HG02870 (cell line): Measurements from ENCODE around the gene CCDC181.
A peak's percentile ranks its signal among the peaks of the same experiment; 100 is the strongest.
"Not testable (repeated sequence)": the region's sequence is repeated elsewhere in the genome, so short reads cannot be mapped to it uniquely, and the experiment has no call there.

Source experiments
- ATAC-seq: cut with Tn5 transposase; IDR thresholded peaks from one replicate; pipeline ENCODE4 v1.9.1; 2021; ENCODE audit warnings: mild to moderate bottlenecking, moderate library complexity; ENCODE audit not compliant: unreplicated experiment

Gene CCDC181

GRCh38 chr1:169427081-169427641, at the start of gene CCDC181:
CCDC181 (minus strand) TSS chr1:169427474; CDS start chr1:169424927, 2,547 bp downstream.
- ATAC-seq: peak; percentile 95

GRCh38 chr1:169475806-169476387, 48.6 kb upstream of the CCDC181 start:
- ATAC-seq: no peak

- no peak for ATAC-seq
Measured at GRCh38 chr1:169474302-169474995, 47.2 kb upstream of the CCDC181 start.

- ATAC-seq: no peak
Measured at GRCh38 chr1:169473347-169473746, 46.1 kb upstream of the CCDC181 start.

GRCh38 chr1:169472738-169473137, 45.5 kb upstream of the CCDC181 start:
- no peak for ATAC-seq

- no peak for ATAC-seq
Measured at GRCh38 chr1:169468982-169469381, 41.7 kb upstream of the CCDC181 start.

GRCh38 chr1:169466259-169467230, 39.3 kb upstream of the CCDC181 start:
- ATAC-seq: no peak

- ATAC-seq: no peak
Measured at GRCh38 chr1:169465281-169465680, 38.0 kb upstream of the CCDC181 start.

- ATAC-seq: no peak
Measured at GRCh38 chr1:169462385-169462784, 35.1 kb upstream of the CCDC181 start.

GRCh38 chr1:169461390-169462000, 34.2 kb upstream of the CCDC181 start:
- ATAC-seq: peak; percentile 48

- no peak for ATAC-seq
Measured at GRCh38 chr1:169460191-169460833, 33.0 kb upstream of the CCDC181 start.

- no peak for ATAC-seq
Measured at GRCh38 chr1:169457443-169457842, 30.2 kb upstream of the CCDC181 start.

GRCh38 chr1:169456029-169456428, 28.8 kb upstream of the CCDC181 start:
- no peak for ATAC-seq

- ATAC-seq: no peak
Measured at GRCh38 chr1:169452921-169453320, 25.6 kb upstream of the CCDC181 start.

- ATAC-seq: no peak
Measured at GRCh38 chr1:169451218-169451824, 24.0 kb upstream of the CCDC181 start.

- ATAC-seq: no peak
Measured at GRCh38 chr1:169443923-169444322, 16.6 kb upstream of the CCDC181 start.

- no peak for ATAC-seq
Measured at GRCh38 chr1:169426174-169426705, 1.0 kb downstream of the CCDC181 start.

GRCh38 chr1:169421309-169421708, 6.0 kb downstream of the CCDC181 start:
- ATAC-seq: no peak

GRCh38 chr1:169414952-169415351, 12.3 kb downstream of the CCDC181 start:
- no peak for ATAC-seq

- ATAC-seq: not testable (repeated sequence)
Measured at GRCh38 chr1:169408340-169408739, 18.9 kb downstream of the CCDC181 start.
